K562 (cell line): ENCODE measurements around the gene ATRX.

Experiments
- ATF3 ChIP-seq, 2 experiments: fragments of 450-650 bp in 1 of 2; sonication (generic) in 1 of 2; formaldehyde crosslinking in 1 of 2; IDR thresholded peaks in 1 of 2; conservative IDR thresholded peaks in 1 of 2; 2 replicates each; pipeline versions ENCODE4 v1.6.1 to v1.8.1; 2016 to 2023; ENCODE audit warnings: mild to moderate bottlenecking in 2 of 2, moderate library complexity in 2 of 2, inconsistent platforms in 1 of 2, missing genetic modification reagents in 1 of 2
- PHF8 ChIP-seq: fragments of 200-600 bp; sonication (generic); IDR thresholded peaks from 2 replicates; pipeline ENCODE4 v1.6.1; 2012; ENCODE audit warnings: mixed run types, mild to moderate bottlenecking, inconsistent platforms, low read length, moderate library complexity, borderline replicate concordance
- RBFOX2 ChIP-seq: fragments of 200-400 bp; formaldehyde crosslinking; IDR thresholded peaks from 2 replicates; pipeline ENCODE4 v1.6.1; 2017; ENCODE audit warnings: low read depth, mild to moderate bottlenecking, low read length, moderate library complexity
- SMC3 ChIP-seq: conservative IDR thresholded peaks from 2 replicates; pipeline ENCODE4 v1.6.1; 2011; ENCODE audit warnings: low read depth, low read length, improper control_type of control experiment; ENCODE audit not compliant: insufficient read depth
- TF ChIP-seq, protein P1 (sequence below), 3 experiments: IDR thresholded peaks in 2 of 3; conservative IDR thresholded peaks in 1 of 3; 2 replicates each; pipeline ENCODE4 v1.5.1; 2011 to 2012; ENCODE audit warnings: low read length in 3 of 3, mild to moderate bottlenecking in 3 of 3, control low read depth in 2 of 3, improper control_type of control experiment in 1 of 3, inconsistent platforms in 1 of 3, low read depth in 1 of 3, mixed read lengths in 1 of 3, moderate library complexity in 1 of 3; ENCODE audit not compliant: insufficient read depth in 2 of 3

DNA sequence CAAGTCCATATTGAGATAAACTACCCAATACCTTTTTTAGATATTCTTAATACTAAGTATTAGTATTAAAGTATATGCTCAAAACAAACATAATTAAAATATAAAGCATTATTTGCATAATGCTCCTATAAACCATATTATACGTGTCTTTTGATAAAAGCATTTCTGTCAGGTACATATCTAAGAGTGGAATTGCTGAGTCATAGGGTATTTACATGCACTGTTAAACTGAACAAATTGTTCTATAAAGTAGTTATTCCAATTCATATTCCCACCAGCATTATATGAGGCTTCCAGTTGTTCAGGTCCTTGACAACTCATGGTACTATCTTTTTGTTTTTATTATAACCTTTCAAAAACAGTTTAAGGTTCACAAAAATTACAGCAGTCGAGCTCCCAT is 224.6 kb downstream of the ATRX start:
- TF ChIP-seq, protein P1, sequence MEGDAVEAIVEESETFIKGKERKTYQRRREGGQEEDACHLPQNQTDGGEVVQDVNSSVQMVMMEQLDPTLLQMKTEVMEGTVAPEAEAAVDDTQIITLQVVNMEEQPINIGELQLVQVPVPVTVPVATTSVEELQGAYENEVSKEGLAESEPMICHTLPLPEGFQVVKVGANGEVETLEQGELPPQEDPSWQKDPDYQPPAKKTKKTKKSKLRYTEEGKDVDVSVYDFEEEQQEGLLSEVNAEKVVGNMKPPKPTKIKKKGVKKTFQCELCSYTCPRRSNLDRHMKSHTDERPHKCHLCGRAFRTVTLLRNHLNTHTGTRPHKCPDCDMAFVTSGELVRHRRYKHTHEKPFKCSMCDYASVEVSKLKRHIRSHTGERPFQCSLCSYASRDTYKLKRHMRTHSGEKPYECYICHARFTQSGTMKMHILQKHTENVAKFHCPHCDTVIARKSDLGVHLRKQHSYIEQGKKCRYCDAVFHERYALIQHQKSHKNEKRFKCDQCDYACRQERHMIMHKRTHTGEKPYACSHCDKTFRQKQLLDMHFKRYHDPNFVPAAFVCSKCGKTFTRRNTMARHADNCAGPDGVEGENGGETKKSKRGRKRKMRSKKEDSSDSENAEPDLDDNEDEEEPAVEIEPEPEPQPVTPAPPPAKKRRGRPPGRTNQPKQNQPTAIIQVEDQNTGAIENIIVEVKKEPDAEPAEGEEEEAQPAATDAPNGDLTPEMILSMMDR (IDR thresholded peaks at IDR 0.05 in 2 of 3, conservative IDR thresholded peaks at IDR 0.05 in 1 of 3; ENCODE audit: insufficient read depth in 2 of 3, low read depth in 1 of 3, low read length in 3 of 3): no peak
- TF ChIP-seq PHF8 (no peak), ATF3 (IDR thresholded peaks at IDR 0.05) (no peak), ATF3 (CRISPR knock-in tag; conservative IDR thresholded peaks at IDR 0.05) (no peak), RBFOX2 (no peak), SMC3 (no peak)
